Epidermal melanocyte (primary cell): ENCODE data around the gene PPIA.
"Not testable (repeated sequence)": the region's sequence is repeated elsewhere in the genome, so short reads cannot be mapped to it uniquely, and the experiment has no call there.

Experiments used
- DNase-seq: peaks from one replicate; pipeline ENCODE4 v3.0.0; 2011; ENCODE audit warnings: low spot score; ENCODE audit not compliant: insufficient read length

The PPIA gene

DNA sequence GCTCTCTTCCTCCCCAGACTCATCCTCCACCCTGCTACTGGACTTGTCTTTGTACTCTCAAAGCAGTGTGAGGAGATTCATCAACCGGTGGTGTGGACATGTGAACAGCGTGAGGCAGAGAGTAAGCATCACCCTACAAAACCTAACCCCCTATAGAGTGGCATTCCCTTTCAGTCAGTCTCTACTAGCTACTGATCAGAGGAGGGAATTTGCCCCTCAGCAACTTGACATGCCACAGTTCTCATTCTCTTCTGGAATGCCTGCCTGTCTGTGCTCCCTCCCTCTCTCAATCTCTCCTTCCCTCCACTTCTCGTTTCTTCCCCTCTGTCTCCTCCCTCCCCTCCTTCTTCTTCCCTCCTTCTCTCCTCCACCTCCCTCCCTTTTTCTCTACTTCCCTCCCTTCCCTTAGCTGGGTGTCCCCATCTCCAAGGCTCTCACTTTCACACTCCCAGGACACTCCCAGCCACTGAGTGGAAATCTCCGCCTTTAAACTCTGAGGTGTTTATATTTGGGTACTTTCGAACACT is 26.8 kb downstream of the PPIA start:
- no peak for DNase-seq

DNA sequence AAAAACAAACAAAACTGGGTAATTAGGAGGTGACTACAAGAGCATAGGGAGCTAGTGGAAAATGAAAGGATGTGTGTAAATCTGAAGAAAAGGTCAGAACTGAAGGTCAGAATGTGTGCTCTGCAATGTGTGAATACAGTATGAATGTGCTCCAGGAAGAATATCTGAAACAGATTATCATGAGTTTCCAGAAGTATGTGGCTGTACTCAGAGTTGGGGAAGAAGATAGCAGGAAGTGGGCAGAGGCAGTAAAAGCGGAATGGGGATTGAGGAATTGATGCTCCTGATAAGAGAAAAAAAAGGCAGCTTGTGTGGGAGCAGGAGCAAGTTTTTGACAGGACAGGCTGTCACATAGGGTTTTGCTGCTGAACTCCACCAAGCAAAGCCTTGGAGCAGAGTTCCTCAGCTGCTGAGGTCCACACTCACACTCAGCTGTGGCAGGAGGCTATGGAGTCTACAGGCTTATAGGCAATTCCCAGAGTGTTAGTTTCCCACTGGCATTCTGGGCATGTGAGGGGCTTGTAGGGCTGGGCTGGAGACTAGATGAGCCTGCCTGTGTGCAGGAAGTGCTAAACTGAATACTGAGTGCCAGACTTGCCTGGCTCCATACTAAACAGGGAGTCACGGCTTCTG is 28.5 kb downstream of the PPIA start:
- DNase-seq, result no peak

DNA sequence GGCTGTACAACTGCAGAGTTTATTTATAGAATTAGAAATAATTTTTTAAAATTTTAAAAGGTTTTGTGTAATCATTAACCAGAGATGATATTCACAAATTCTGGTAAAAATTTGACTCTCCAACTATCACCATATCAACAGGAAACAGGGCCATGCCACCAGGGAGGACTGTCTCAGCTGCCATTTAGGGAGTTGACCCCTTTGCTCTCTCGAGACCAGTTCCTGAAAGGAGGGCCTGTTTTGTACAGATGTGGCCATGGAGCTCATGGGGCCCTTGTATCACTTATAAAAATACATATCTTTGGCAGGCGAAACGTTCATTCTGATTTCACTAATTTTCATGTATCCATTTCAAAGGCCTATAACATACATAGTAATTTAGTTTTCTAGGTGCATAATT is 31.1 kb downstream of the PPIA start:
- no peak for DNase-seq

DNA sequence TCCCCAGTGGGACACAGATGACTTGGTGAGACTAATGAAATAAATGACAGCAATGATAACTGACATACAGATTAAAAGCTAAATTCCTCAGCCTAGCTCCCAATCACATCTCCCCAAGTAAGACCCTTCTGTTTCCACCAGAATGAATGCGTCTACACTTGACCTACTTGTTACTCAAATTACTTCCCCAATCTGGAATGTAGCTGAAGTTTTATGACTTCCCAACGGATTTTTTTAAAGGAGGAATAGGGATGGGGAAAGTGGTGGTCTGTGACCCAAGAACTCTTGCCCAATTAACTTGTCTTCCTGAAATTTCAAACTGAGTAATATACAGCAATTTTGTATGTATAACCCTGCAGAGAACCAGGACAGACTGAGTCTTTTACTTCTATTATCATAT is 42.3 kb downstream of the PPIA start:
- DNase-seq, result no peak

DNA sequence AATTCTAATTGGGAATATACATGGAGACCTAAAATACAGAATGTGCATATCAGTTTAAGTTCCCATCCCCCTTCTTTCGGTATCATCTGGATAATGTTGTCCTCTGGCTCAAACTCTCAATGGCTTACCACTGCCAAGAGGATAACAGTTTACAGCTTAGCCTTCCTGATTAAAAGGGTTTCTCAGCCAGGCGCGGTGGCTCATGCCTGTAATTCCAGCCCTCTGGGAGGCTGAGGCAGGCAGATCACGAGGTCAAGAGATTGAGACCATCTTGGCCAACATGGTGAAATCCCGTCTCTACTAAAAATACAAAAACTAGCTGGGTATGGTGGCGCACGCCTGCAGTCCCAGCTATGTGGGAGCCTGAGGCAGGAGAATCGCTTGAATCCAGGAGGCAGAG is 46.2 kb downstream of the PPIA start:
- not testable (repeated sequence) for DNase-seq

DNA sequence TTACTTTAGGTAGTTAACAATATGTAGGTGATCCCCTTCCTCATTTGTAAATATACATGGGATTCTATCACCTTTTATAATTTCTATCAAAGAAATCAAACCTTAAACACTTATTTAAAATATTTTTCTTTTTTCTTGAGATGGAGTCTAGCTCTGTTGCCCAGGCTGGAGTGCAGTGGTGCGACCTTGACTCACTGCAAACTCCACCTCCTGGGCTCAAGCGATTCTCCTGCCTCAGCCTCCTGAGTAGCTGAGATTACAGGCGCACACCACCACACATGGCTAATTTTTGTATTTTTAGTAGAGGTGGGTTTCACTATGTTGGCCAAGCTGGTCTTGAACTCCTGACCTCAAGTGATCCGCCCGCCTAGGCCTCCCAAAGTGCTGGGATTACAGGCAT is 47.0 kb downstream of the PPIA start:
- not testable (repeated sequence) for DNase-seq

DNA sequence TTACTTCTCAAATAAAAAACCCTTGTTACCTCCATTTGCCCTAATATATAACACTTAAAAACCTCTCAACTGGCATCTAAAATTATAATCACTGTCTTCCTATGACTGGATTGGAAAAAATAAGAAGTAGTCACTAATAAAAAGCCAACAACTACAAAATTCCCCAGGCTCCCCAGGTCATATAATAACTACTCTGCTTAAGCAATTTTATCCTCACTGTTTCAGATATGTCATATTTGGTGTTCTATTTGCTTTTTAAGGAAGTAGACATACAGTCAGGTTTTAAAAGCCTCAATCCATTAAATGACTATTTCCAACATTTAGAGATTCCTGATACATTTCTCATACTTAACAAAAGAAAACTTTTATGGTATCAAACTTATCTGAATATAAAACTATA is 49.0 kb downstream of the PPIA start:
- no peak for DNase-seq

DNA sequence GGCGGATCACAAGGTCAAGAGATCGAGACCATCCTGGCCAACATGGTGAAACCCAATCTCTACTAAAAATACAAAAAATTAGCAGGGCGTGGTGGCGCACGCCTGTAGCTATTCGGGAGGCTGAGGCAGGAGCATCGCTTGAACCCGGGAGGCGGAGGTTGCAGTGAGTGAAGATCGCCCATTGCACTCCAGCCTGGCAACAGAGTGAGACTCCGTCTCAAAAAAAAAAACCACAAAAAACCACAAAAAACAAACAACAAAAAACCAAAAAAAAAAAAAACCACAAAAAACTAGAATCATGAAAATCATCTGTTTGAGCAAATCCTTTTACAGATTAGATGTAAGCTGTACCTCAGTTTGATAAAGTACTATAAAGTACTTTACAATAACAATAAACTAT is 49.9 kb downstream of the PPIA start:
- not testable (repeated sequence) for DNase-seq

DNA sequence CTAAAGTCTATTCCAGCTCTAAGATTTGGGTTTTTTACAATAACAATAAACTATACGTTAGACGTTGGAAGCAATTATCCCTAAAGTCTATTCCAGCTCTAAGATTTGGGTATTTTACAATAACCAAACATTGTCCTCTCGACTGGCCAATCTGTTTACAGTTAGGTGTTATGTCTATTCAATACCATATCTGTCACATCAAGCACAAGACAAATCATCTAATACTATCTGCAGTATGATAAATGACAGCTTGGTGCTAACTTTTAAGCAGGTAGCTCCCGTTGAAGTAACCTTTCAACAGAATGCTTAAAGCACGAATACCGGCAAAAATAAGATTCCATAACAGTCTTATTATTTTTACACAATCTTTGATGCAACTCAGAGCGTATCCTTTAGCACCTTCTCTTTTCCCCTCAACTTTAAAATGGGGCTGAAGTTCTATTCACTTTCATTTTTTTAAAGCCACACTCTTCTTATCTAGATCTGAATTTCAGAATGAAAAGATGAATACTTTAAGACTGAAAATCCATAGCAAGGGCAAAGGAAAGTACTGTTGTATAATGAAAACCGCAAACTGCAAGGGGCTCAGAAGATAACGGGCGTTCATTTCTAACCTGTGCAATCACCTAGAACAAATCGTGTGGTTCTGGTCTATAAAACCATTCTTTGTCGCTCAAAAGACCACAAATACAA is 50.5 kb downstream of the PPIA start:
- DNase-seq, result no peak

DNA sequence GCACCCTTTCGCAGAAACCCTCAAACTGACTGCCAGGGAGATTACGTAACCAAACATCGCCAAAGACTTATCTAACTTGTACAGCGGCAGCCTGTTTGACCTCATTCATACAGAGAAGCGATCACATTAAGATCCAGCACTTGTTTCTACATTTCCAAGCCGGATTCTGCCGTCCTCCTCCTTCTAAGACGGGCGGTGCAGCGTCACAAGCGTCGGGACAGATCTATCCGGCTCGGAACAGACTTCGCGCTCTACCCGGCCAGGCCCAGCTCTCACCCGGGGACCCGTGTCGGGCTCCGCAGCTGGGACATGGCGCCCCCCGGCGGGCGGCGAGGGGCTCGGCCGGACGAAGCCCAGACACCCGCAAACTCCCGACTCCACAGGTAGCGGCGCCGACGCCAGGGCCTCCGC is 51.0 kb downstream of the PPIA start:
- peak; percentile 82 for DNase-seq

DNA sequence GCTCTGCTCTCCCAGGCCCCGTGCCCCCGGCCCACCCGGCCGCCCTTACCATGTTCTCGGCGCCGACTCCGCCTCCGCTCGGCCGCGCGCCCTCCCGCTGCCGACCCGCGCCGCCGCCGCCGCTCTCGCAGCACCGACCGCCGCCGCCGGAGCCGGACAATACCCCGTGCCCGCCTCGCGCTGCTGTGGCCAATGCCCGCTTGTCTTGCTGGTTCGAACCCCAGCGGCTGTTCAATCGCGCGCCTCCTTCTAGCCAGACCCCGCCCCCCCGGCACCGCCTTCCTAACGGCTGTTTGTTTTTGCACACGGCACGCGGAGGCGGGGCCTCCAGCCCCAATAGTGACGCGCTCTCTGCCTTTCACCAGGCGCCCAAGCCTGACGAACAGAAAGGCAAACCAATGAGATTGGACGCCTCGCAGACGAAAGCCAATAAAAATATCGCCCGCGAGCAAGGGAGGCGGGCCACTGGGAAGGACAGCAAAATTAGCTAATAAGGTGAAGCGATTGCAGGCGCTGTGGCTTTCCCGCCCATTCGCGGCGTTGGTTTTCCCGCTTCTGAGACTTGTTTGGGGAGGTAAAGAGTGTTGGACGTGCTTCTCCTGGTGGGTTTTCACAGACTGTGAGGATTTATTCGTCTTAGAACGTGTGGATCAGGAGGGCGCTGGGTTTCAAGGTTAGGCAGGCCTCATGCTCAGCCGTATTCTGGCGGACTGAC is 51.6 kb downstream of the PPIA start, which contains the start of gene H2AZ2:
TSS of gene H2AZ2 (minus strand) at position 168 of the 715 bp plus-strand sequence. CDS start at position 52, 116 bp downstream.
- DNase-seq, result peak; percentile 97

DNA sequence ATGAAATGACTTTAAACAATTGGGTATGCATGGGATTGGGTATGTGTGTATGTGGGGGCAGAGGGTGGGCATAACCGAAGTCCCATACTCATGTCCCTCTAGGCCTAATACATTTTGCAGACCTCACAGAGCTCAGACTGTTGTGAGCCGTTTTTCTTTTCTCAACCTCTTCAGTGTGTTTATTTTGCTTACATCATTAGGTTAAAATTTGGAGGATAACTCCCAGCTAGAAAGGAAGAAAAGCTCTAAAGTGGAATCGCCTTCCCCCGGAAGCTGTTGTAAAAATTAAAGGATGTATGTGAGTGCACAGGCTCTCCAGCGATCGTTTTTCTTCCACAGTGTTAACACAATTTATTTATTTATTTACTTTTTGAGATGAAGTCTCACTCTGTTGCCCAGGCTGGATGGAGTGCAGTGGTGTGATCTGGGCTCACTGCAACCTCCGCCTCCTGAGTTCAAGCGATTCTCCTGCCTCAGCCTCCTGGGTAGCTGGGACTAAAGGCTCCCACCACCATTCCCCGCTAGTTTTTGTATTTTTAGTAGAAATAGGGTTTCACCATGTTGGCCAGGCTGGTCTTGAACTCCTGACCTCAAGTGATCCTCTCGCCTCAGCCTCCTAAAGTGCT is 52.9 kb downstream of the PPIA start:
- no peak for DNase-seq

DNA sequence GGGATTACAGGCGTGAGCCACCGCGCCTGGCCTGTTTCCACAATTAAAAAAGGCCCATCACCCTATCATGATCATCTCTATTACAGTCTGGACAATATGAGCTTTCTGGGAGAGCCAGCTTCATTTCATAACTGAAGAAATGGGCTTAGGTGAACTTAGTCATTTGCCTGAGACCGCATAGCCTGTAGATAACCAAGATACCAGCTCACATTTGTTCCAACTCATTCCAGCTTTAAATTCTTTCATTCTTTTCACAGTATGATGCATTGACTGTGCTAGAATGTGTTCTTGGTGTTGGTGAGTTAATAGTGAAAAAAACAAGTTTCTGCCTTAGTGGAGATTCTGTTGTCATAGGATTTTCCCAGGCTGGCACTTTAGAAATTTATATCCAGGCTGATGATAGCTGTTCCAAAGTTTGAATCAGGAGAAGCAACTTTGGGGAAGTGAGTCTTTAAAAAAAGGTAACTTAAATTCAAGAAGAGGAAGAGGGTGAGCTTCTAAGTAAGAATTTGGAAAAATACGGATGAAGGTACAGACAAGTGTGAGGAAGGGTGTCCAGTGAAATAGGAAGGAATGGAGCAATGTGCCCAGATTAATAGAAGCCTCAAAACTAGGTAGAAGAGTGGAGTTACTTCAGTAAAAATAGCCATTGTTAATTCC is 53.5 kb downstream of the PPIA start:
- DNase-seq, result no peak

DNA sequence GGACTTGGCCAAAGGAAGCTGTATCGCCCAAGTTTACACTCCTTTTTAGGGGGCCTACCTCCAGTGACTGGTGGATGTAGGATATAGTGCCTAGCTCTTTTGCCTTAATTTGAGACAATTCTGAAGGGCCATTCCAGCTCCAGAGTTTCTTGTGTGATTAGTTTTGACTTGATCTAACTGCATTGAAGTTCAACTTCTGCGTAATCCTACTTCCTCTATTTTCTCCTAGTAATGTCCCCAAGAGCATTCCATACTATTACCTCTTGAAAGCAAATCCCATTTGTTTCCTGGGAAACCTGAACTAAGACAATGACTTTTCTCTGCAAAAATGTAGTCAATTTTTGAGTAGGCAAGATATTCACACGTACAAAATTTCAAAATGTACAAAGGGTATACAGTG is 56.1 kb downstream of the PPIA start:
- no peak for DNase-seq
